IMR-90 (cell line): ENCODE results near the gene THSD7B. TPM values are rescaled to one million over a fixed set of nuclear protein-coding genes. Genes with fewer than 3 reads are reported as not detected.

Experiments
- ATAC-seq: fragments of 200-7000 bp; cut with Tn5 transposase; 2 replicates; pipeline ENCODE4 v1.9.1; 2020; ENCODE audit warnings: low read depth, mild to moderate bottlenecking, moderate library complexity
- BruUV-seq: library from RNA; stranded (reverse); fragments of 400-500 nt; replicated peaks from 2 replicates; lab custom pipeline; 2021; lab: Mats Ljungman, UMichigan
- CTCF ChIA-PET: fragments of 300-600 bp; formaldehyde crosslinking; extraction: SDS; loops from one replicate; lab custom pipeline; 2021; ENCODE audit warnings: antibody characterized with exemption; lab: Yijun Ruan, JAX
- POLR2A ChIA-PET: fragments of 300-600 bp; sonication (Branson Sonifier 250); formaldehyde crosslinking; loops from one replicate; lab custom pipeline; 2022; ENCODE audit warnings: antibody characterized with exemption; ENCODE audit not compliant: unreplicated experiment; lab: Charles Lee
- DNase-seq: peaks from one replicate; pipeline ENCODE4 v3.0.0; 2013
- H2AFZ ChIP-seq: replicated peaks from 2 replicates; pipeline ENCODE3; 2013; ENCODE audit warnings: low read length, mild to moderate bottlenecking; ENCODE audit not compliant: poor library complexity
- H2AK5ac ChIP-seq: 2 replicates; pipeline ENCODE4 v1.6.1; 2013; ENCODE audit warnings: low read depth, low read length, inconsistent platforms
- H2AK9ac ChIP-seq: replicated peaks from 2 replicates; pipeline ENCODE3; 2013; ENCODE audit warnings: mild to moderate bottlenecking, low read depth, low read length, moderate library complexity; ENCODE audit not compliant: poor library complexity
- H2BK120ac ChIP-seq: 2 replicates; pipeline ENCODE4 v1.6.1; 2013; ENCODE audit warnings: low read depth, low read length, inconsistent platforms
- H2BK15ac ChIP-seq: 3 replicates; pipeline ENCODE4 v1.6.1; 2013; ENCODE audit warnings: low read depth, low read length, inconsistent platforms
- H2BK20ac ChIP-seq: 2 replicates; pipeline ENCODE4 v1.6.1; 2013; ENCODE audit warnings: low read depth, mild to moderate bottlenecking, inconsistent platforms, low read length, moderate library complexity
- H2BK5ac ChIP-seq: 2 replicates; pipeline ENCODE4 v1.6.1; 2013; ENCODE audit warnings: mild to moderate bottlenecking, low read depth, low read length, inconsistent platforms; ENCODE audit not compliant: poor library complexity, severe bottlenecking
- H3K14ac ChIP-seq: replicated peaks from 2 replicates; pipeline ENCODE4 v1.6.1; 2013; ENCODE audit warnings: low read depth, low read length, inconsistent platforms
- H3K18ac ChIP-seq: 2 replicates; pipeline ENCODE4 v1.6.1; 2013; ENCODE audit warnings: low read depth, low read length, control low read depth
- H3K23ac ChIP-seq: 2 replicates; pipeline ENCODE4 v1.6.1; 2013; ENCODE audit warnings: low read depth, low read length, inconsistent platforms
- H3K27ac ChIP-seq: 2 replicates; pipeline ENCODE4 v1.5.1; 2013; ENCODE audit warnings: mild to moderate bottlenecking, control low read depth, low read length; ENCODE audit not compliant: insufficient read depth
- H3K27me3 ChIP-seq: 2 replicates; pipeline ENCODE4 v1.6.1; 2013; ENCODE audit warnings: low read length; ENCODE audit not compliant: control insufficient read depth, insufficient read depth
- H3K36me3 ChIP-seq: 2 replicates; pipeline ENCODE4 v1.6.1; 2013; ENCODE audit warnings: low read length, mixed read lengths; ENCODE audit not compliant: control insufficient read depth, insufficient read depth
- H3K4ac ChIP-seq: 2 replicates; pipeline ENCODE4 v1.6.1; 2013; ENCODE audit warnings: low read depth, low read length, inconsistent platforms
- H3K4me1 ChIP-seq: 2 replicates; pipeline ENCODE4 v1.6.1; 2013; ENCODE audit warnings: low read length, mixed read lengths; ENCODE audit not compliant: control insufficient read depth, insufficient read depth
- H3K4me2 ChIP-seq: 2 replicates; pipeline ENCODE4 v1.6.1; 2013; ENCODE audit warnings: low read depth, mild to moderate bottlenecking, control low read depth, low read length, moderate library complexity
- H3K4me3 ChIP-seq: 2 replicates; pipeline ENCODE4 v1.5.1; 2013; ENCODE audit warnings: low read depth, mild to moderate bottlenecking, control low read depth, low read length, moderate library complexity; ENCODE audit not compliant: insufficient read depth
- H3K56ac ChIP-seq: 2 replicates; pipeline ENCODE4 v1.6.1; 2013; ENCODE audit warnings: low read length, inconsistent platforms; ENCODE audit not compliant: insufficient read depth; ENCODE audit errors: extremely low read depth
- H3K79me1 ChIP-seq, 2 experiments: 2 replicates each; pipeline ENCODE4 v1.6.1; 2013; ENCODE audit warnings: low read length in 2 of 2, inconsistent platforms in 1 of 2, low read depth in 1 of 2
- H3K9ac ChIP-seq: 2 replicates; pipeline ENCODE4 v1.6.1; 2013; ENCODE audit warnings: low read depth, low read length, control low read depth
- H3K9me1 ChIP-seq: 2 replicates; pipeline ENCODE4 v1.6.1; 2013; ENCODE audit warnings: low read length, inconsistent platforms; ENCODE audit not compliant: insufficient read depth
- H3K9me3 ChIP-seq: 2 replicates; pipeline ENCODE4 v1.6.1; 2013; ENCODE audit warnings: low read length; ENCODE audit not compliant: control insufficient read depth, insufficient read depth
- H4K20me1 ChIP-seq: 2 replicates; pipeline ENCODE4 v1.6.1; 2013; ENCODE audit warnings: low read length, inconsistent platforms; ENCODE audit not compliant: insufficient read depth
- H4K5ac ChIP-seq: 2 replicates; pipeline ENCODE4 v1.6.1; 2013; ENCODE audit warnings: mild to moderate bottlenecking, low read depth, low read length, control low read depth
- H4K8ac ChIP-seq, 2 experiments: 2 replicates each; pipeline ENCODE4 v1.6.1; 2013; ENCODE audit warnings: low read depth in 2 of 2, low read length in 2 of 2, control low read depth in 1 of 2, inconsistent platforms in 1 of 2
- H4K91ac ChIP-seq: 2 replicates; pipeline ENCODE4 v1.6.1; 2013; ENCODE audit warnings: low read depth, low read length, inconsistent platforms; ENCODE audit not compliant: insufficient read depth
- BHLHE40 ChIP-seq: fragments of 150-350 bp; IDR thresholded peaks from 2 replicates; pipeline ENCODE4 v1.6.1; 2016; ENCODE audit warnings: mild to moderate bottlenecking, low read depth, low read length
- CEBPB ChIP-seq: IDR thresholded peaks from 2 replicates; pipeline ENCODE4 v1.6.1; 2012; ENCODE audit warnings: low read depth, low read length, improper control_type of control experiment
- CHD1 ChIP-seq: IDR thresholded peaks from 2 replicates; pipeline ENCODE4 v1.6.1; 2012; ENCODE audit warnings: low read depth, low read length, improper control_type of control experiment
- CTCF ChIP-seq: conservative IDR thresholded peaks from 2 replicates; pipeline ENCODE4 v1.5.1; 2012; ENCODE audit warnings: mild to moderate bottlenecking, low read depth, low read length, improper control_type of control experiment
- FOS ChIP-seq: fragments of 150-350 bp; IDR thresholded peaks from 2 replicates; pipeline ENCODE4 v1.6.1; 2016; ENCODE audit warnings: low read depth, low read length
- MAFK ChIP-seq: IDR thresholded peaks from 2 replicates; pipeline ENCODE4 v1.6.1; 2012; ENCODE audit warnings: low read depth, low read length, improper control_type of control experiment
- MAZ ChIP-seq: IDR thresholded peaks from 2 replicates; pipeline ENCODE4 v1.6.1; 2012; ENCODE audit warnings: low read depth, mild to moderate bottlenecking, low read length, improper control_type of control experiment, moderate library complexity, borderline replicate concordance
- MXI1 ChIP-seq: IDR thresholded peaks from 2 replicates; pipeline ENCODE4 v1.6.1; 2012; ENCODE audit warnings: low read depth, mild to moderate bottlenecking, low read length, moderate library complexity, borderline replicate concordance
- NFE2L2 ChIP-seq: fragments of 150-350 bp; IDR thresholded peaks from 2 replicates; pipeline ENCODE4 v1.6.1; 2016; ENCODE audit warnings: low read depth, mild to moderate bottlenecking, low read length
- POLR2A ChIP-seq: IDR thresholded peaks from 2 replicates; pipeline ENCODE4 v1.6.1; 2012; ENCODE audit warnings: mild to moderate bottlenecking, low read depth, low read length
- RAD21 ChIP-seq: IDR thresholded peaks from 2 replicates; pipeline ENCODE4 v1.6.1; 2012; ENCODE audit warnings: low read length, improper control_type of control experiment
- SMC3 ChIP-seq: fragments of 150-350 bp; IDR thresholded peaks from 2 replicates; pipeline ENCODE4 v1.6.1; 2016; ENCODE audit warnings: low read depth, mild to moderate bottlenecking, antibody characterized with exemption, low read length, moderate library complexity
- WGBS, 2 experiments: methylation state at CpG; one replicate each; pipeline versions ENCODE4 v1.1.5 to v1.1.7; 2013; ENCODE audit warnings: missing lambda C conversion rate in 2 of 2; ENCODE audit not compliant: insufficient read length in 1 of 2; ENCODE audit errors: extremely low coverage in 2 of 2; 5-methylcytosine and 5-hydroxymethylcytosine counted together
- dilution Hi-C: fragments of 300-500 bp; cut with HindIII; formaldehyde crosslinking; loops from one replicate; pipeline ENCODE4 v1.14.3; 2018; ENCODE audit warnings: low sequenced_read_pairs; ENCODE audit not compliant: unreplicated experiment
- in situ Hi-C: fragments of 300-500 bp; cut with MboI; formaldehyde crosslinking; loops from 3 replicates; pipeline ENCODE4 v1.14.3; 2019; ENCODE audit warnings: low sequenced_read_pairs, inconsistent platforms, mixed read lengths
- intact Hi-C: fragments of 100-400 bp; cut with micrococcal nuclease; formaldehyde crosslinking; loops from 2 replicates; pipeline ENCODE4 v1.10.0; 2022
- polyA plus RNA-seq, 3 experiments: library from polyadenylated mRNA; depleted of rRNA; stranded (reverse); fragments of >200 nt; gene quantifications; 2 replicates each; pipeline ENCODE4 v1.2.3, GENCODE V29; 2012; ENCODE audit warnings: low replicate concordance in 1 of 3
- total RNA-seq: library from RNA; depleted of rRNA; stranded (reverse); fragments of >200 nt; gene quantifications from 2 replicates; pipeline ENCODE4 v1.2.3, GENCODE V29; 2012
- TF ChIP-seq, protein P1 (sequence below): fragments of 150-350 bp; IDR thresholded peaks from 2 replicates; pipeline ENCODE4 v1.6.1; 2016; ENCODE audit warnings: low read depth, mild to moderate bottlenecking, low read length, moderate library complexity, borderline replicate concordance
- TF ChIP-seq, protein P2 (sequence below): fragments of 150-350 bp; IDR thresholded peaks from 2 replicates; pipeline ENCODE4 v1.6.1; 2017; ENCODE audit warnings: mild to moderate bottlenecking, antibody characterized with exemption, low read length, low read depth

The THSD7B gene
- total and polyA plus RNA-seq, 2 of the 4 experiments (the other 2 are of a cell fraction): not detected

GRCh38 chr2:137696916-137697315 is 931.6 kb downstream of the THSD7B start:
- Histone ChIP-seq H3K4me2 (no peak overlapping the region), H2BK15ac (no peak overlapping the region), H3K14ac (no peak overlapping the region), H4K8ac (no peak overlapping the region), H3K23ac (no peak overlapping the region), H4K91ac (no peak overlapping the region), H2AFZ (no peak overlapping the region), H3K18ac (no peak overlapping the region), H2AK5ac (no peak overlapping the region), H3K27ac (no peak overlapping the region), H2BK20ac (no peak overlapping the region), H3K4me1 (no peaks in the 10 kb centered on the region), H3K56ac (no peak overlapping the region), H2BK5ac (no peak overlapping the region), H4K20me1 (no peaks in the 10 kb centered on the region), H3K9ac (no peak overlapping the region), H3K79me1 (no peaks in the 10 kb centered on the region), H3K4ac (no peak overlapping the region), H2AK9ac (no peak overlapping the region), H4K5ac (no peak overlapping the region), H3K9me1 (no peaks in the 10 kb centered on the region), H3K27me3 (no peaks in the 10 kb centered on the region), H3K4me3 (no peak overlapping the region), H3K9me3 (0 out of 2 replicates have a peak, but pooled peaks cover 4% of the 10 kb centered on the region), H2BK120ac (no peak overlapping the region), H3K36me3 (no peaks in the 10 kb centered on the region)
- intact Hi-C loops: no loop called here
- ChIA-PET CTCF (no interaction called here), POLR2A (no interaction called here)
- BruUV-seq: no TSS peak
- WGBS, 2 experiments: no CpG with 5 or more reads among the region's 1 CpG
- dilution Hi-C loops: no loop called here
- ATAC-seq (no peak), DNase-seq (no peak)
- in situ Hi-C loops: no loop called here
- TF ChIP-seq CTCF (no peak), MAZ (no peak), MAFK (no peak), SMC3 (no peak), NFE2L2 (no peak), CEBPB (no peak), MXI1 (no peak), BHLHE40 (no peak), RAD21 (no peak), FOS (no peak), CHD1 (no peak), POLR2A (no peak)
- TF ChIP-seq, protein P1, sequence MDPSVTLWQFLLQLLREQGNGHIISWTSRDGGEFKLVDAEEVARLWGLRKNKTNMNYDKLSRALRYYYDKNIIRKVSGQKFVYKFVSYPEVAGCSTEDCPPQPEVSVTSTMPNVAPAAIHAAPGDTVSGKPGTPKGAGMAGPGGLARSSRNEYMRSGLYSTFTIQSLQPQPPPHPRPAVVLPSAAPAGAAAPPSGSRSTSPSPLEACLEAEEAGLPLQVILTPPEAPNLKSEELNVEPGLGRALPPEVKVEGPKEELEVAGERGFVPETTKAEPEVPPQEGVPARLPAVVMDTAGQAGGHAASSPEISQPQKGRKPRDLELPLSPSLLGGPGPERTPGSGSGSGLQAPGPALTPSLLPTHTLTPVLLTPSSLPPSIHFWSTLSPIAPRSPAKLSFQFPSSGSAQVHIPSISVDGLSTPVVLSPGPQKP: no peak
- TF ChIP-seq, protein P2, sequence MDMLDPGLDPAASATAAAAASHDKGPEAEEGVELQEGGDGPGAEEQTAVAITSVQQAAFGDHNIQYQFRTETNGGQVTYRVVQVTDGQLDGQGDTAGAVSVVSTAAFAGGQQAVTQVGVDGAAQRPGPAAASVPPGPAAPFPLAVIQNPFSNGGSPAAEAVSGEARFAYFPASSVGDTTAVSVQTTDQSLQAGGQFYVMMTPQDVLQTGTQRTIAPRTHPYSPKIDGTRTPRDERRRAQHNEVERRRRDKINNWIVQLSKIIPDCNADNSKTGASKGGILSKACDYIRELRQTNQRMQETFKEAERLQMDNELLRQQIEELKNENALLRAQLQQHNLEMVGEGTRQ: no peak
